ENCODE results near the gene EPB41L2.
"Not testable (repeated sequence)": the region's sequence is repeated elsewhere in the genome, so short reads cannot be mapped to it uniquely, and the experiment has no call there.

GRCh38 chr6:131008965-131009364, 54.1 kb downstream of the EPB41L2 start:
- TF ChIP-seq CTCF (IDR thresholded peaks at IDR 0.05 in 2 of 3, conservative IDR thresholded peaks at IDR 0.05 in 1 of 3; ENCODE audit: borderline replicate concordance in 1 of 3, insufficient read depth in 1 of 3, low read depth in 2 of 3, low read length in 2 of 3); SRF (IDR thresholded peaks at IDR 0.05; ENCODE audit: low read depth); SP1 (IDR thresholded peaks at IDR 0.05; ENCODE audit: low read depth); RAD21 (IDR thresholded peaks at IDR 0.05; ENCODE audit: low read depth); ZNF274 (IDR thresholded peaks at IDR 0.05; ENCODE audit: low read depth, low read length); REST (IDR thresholded peaks at IDR 0.05; ENCODE audit: low read depth); POLR2AphosphoS5 (IDR thresholded peaks at IDR 0.05; ENCODE audit: low read depth, low read length): not testable (repeated sequence)
